Measurements from ENCODE around the gene FCN2.
"Not testable (repeated sequence)": the region's sequence is repeated elsewhere in the genome, so short reads cannot be mapped to it uniquely, and the experiment has no call there.

The FCN2 gene

GRCh38 chr9:134847752-134848432 lies 32.7 kb upstream of the FCN2 start:
- DNase-seq (ENCODE audit: low spot score), result no peak

GRCh38 chr9:134848504-134848903 lies 32.1 kb upstream of the FCN2 start:
- DNase-seq (ENCODE audit: low spot score), result no peak

- no peak for DNase-seq (ENCODE audit: low spot score)
Observed at GRCh38 chr9:134850611-134851010, 30.0 kb upstream of the FCN2 start.

GRCh38 chr9:134851020-134851419 lies 29.6 kb upstream of the FCN2 start:
- no peak for DNase-seq (ENCODE audit: low spot score)

GRCh38 chr9:134852906-134853654 lies 27.5 kb upstream of the FCN2 start:
- DNase-seq (ENCODE audit: low spot score), result no peak

- DNase-seq (ENCODE audit: low spot score), result no peak
Observed at GRCh38 chr9:134853893-134854292, 26.7 kb upstream of the FCN2 start.

- no peak for DNase-seq (ENCODE audit: low spot score)
Observed at GRCh38 chr9:134854541-134854981, 26.0 kb upstream of the FCN2 start.

- DNase-seq (ENCODE audit: low spot score), result no peak
Observed at GRCh38 chr9:134855231-134855899, 25.2 kb upstream of the FCN2 start.

- no peak for DNase-seq (ENCODE audit: low spot score)
Observed at GRCh38 chr9:134855900-134856377, 24.7 kb upstream of the FCN2 start.

GRCh38 chr9:134857451-134857850 lies 23.2 kb upstream of the FCN2 start:
- not testable (repeated sequence) for DNase-seq (ENCODE audit: low spot score)

- no peak for DNase-seq (ENCODE audit: low spot score)
Observed at GRCh38 chr9:134858051-134858841, 22.4 kb upstream of the FCN2 start.

- DNase-seq (ENCODE audit: low spot score), result no peak
Observed at GRCh38 chr9:134860510-134860909, 20.1 kb upstream of the FCN2 start.

- no peak for DNase-seq (ENCODE audit: low spot score)
Observed at GRCh38 chr9:134861595-134862334, 18.8 kb upstream of the FCN2 start.

GRCh38 chr9:134863306-134863902 lies 17.2 kb upstream of the FCN2 start:
- DNase-seq (ENCODE audit: low spot score), result no peak

- no peak for DNase-seq (ENCODE audit: low spot score)
Observed at GRCh38 chr9:134863941-134864820, 16.4 kb upstream of the FCN2 start.

GRCh38 chr9:134864821-134865190 lies 15.8 kb upstream of the FCN2 start:
- no peak for DNase-seq (ENCODE audit: low spot score)

GRCh38 chr9:134867917-134868750 lies 12.5 kb upstream of the FCN2 start:
- DNase-seq (ENCODE audit: low spot score), result no peak

- no peak for DNase-seq (ENCODE audit: low spot score)
Observed at GRCh38 chr9:134868751-134869553, 11.7 kb upstream of the FCN2 start.
